Osteoblast (primary cell): Measurements from ENCODE around the gene SMIM7. TPM values are rescaled to one million over a fixed set of nuclear protein-coding genes. Genes with fewer than 3 reads are reported as not detected.
"Not testable (repeated sequence)": the region's sequence is repeated elsewhere in the genome, so short reads cannot be mapped to it uniquely, and the experiment has no call there.

Experiments
- DNase-seq: peaks from one replicate; pipeline ENCODE4 v3.0.0; 2011; ENCODE audit warnings: low spot score, mixed read lengths; ENCODE audit not compliant: insufficient read length; ENCODE audit errors: missing footprints
- H2AFZ ChIP-seq: 2 replicates; pipeline ENCODE4 v1.6.0; 2011; ENCODE audit warnings: mild to moderate bottlenecking, low read length
- H3K27ac ChIP-seq: 2 replicates; pipeline ENCODE4 v1.5.1; 2011; ENCODE audit warnings: mild to moderate bottlenecking, low read depth, low read length, moderate library complexity
- H3K27me3 ChIP-seq: 2 replicates; pipeline ENCODE4 v1.6.0; 2012; ENCODE audit warnings: mild to moderate bottlenecking, control low read depth, inconsistent platforms, low read length, moderate library complexity; ENCODE audit not compliant: insufficient read depth
- H3K36me3 ChIP-seq: 2 replicates; pipeline ENCODE4 v1.5.1; 2011; ENCODE audit warnings: mild to moderate bottlenecking, low read length, control low read depth, moderate library complexity; ENCODE audit not compliant: insufficient read depth
- H3K4me1 ChIP-seq: 2 replicates; pipeline ENCODE4 v1.5.1; 2011; ENCODE audit warnings: mild to moderate bottlenecking, low read length, control low read depth, moderate library complexity; ENCODE audit not compliant: insufficient read depth
- H3K4me2 ChIP-seq: 2 replicates; pipeline ENCODE4 v1.6.0; 2011; ENCODE audit warnings: mild to moderate bottlenecking, low read length; ENCODE audit not compliant: insufficient read depth
- H3K4me3 ChIP-seq: fragments of 200-600 bp; sonication (generic); 3 replicates; pipeline ENCODE4 v1.5.1; 2012; ENCODE audit warnings: mild to moderate bottlenecking, low read length, inconsistent platforms; ENCODE audit not compliant: insufficient read depth
- H3K79me2 ChIP-seq: 2 replicates; pipeline ENCODE4 v1.6.0; 2012; ENCODE audit warnings: mild to moderate bottlenecking, low read length, control low read depth, inconsistent platforms; ENCODE audit not compliant: insufficient read depth
- H3K9me3 ChIP-seq: 2 replicates; pipeline ENCODE4 v1.5.1; 2011; ENCODE audit warnings: low read depth, low read length, control low read depth
- H4K20me1 ChIP-seq: 2 replicates; pipeline ENCODE4 v1.6.0; 2012; ENCODE audit warnings: mild to moderate bottlenecking, low read length, control low read depth; ENCODE audit not compliant: insufficient read depth
- CTCF ChIP-seq: IDR thresholded peaks from 2 replicates; pipeline ENCODE4 v1.5.1; 2011; ENCODE audit warnings: mild to moderate bottlenecking, low read depth, low read length, moderate library complexity; ENCODE audit errors: extremely low read depth
- total RNA-seq: library from RNA; depleted of rRNA; stranded (reverse); fragments of >200 nt; gene quantifications from 2 replicates; pipeline ENCODE4 v1.2.3, GENCODE V29; 2012

SMIM7 gene
- total RNA-seq, 1 donor = 60.1 TPM

- no peak overlapping the region for H3K4me2 ChIP-seq
- TF ChIP-seq CTCF = no peak
- no peaks in the 10 kb centered on the region for H3K36me3 ChIP-seq
- no peaks in the 10 kb centered on the region for H4K20me1 ChIP-seq
- no peak overlapping the region for H3K27ac ChIP-seq
- H3K27me3 ChIP-seq = no peaks in the 10 kb centered on the region
- H3K9me3 ChIP-seq = no peaks in the 10 kb centered on the region
- no peak overlapping the region for H3K4me3 ChIP-seq
- DNase-seq = no peak
- no peaks in the 10 kb centered on the region for H3K4me1 ChIP-seq
- H3K79me2 ChIP-seq = no peaks in the 10 kb centered on the region
- H2AFZ ChIP-seq = no peak overlapping the region
Measured at GRCh38 chr19:16678498-16678897, 18.6 kb upstream of the SMIM7 start.

- Histone ChIP-seq H3K4me3 (no peak overlapping the region), H3K4me2 (no peak overlapping the region), H3K4me1 (no peaks in the 10 kb centered on the region), H3K9me3 (no peaks in the 10 kb centered on the region), H2AFZ (no peak overlapping the region), H3K27me3 (no peaks in the 10 kb centered on the region), H4K20me1 (no peaks in the 10 kb centered on the region), H3K27ac (no peak overlapping the region), H3K36me3 (no peaks in the 10 kb centered on the region), H3K79me2 (no peaks in the 10 kb centered on the region)
- no peak for DNase-seq
- TF ChIP-seq CTCF = no peak
Measured at GRCh38 chr19:16677055-16677454, 17.1 kb upstream of the SMIM7 start.

GRCh38 chr19:16676101-16676798, 16.3 kb upstream of the SMIM7 start:
- TF ChIP-seq CTCF = no peak
- H3K27ac ChIP-seq = no peak overlapping the region
- no peaks in the 10 kb centered on the region for H3K4me1 ChIP-seq
- no peak overlapping the region for H3K4me3 ChIP-seq
- H3K4me2 ChIP-seq = no peak overlapping the region
- no peaks in the 10 kb centered on the region for H3K27me3 ChIP-seq
- H3K79me2 ChIP-seq = no peaks in the 10 kb centered on the region
- H3K9me3 ChIP-seq = no peaks in the 10 kb centered on the region
- no peak overlapping the region for H2AFZ ChIP-seq
- H3K36me3 ChIP-seq = no peaks in the 10 kb centered on the region
- DNase-seq = no peak
- no peaks in the 10 kb centered on the region for H4K20me1 ChIP-seq

GRCh38 chr19:16673839-16674238, 13.9 kb upstream of the SMIM7 start:
- H3K4me1 ChIP-seq, H4K20me1 ChIP-seq, H3K27ac ChIP-seq, H3K79me2 ChIP-seq, H3K4me3 ChIP-seq, H2AFZ ChIP-seq, DNase-seq, H3K4me2 ChIP-seq, H3K27me3 ChIP-seq, H3K9me3 ChIP-seq, H3K36me3 ChIP-seq: not testable (repeated sequence)
